CD4-positive, alpha-beta T cell treated with Interleukin-4 for 4 hours (primary cell): ENCODE data around the gene FGF7.
"Not testable (repeated sequence)": the region's sequence is repeated elsewhere in the genome, so short reads cannot be mapped to it uniquely, and the experiment has no call there.

Source experiments
- DNase-seq: peaks from one replicate; pipeline ENCODE4 v3.0.0-alpha.2; 2020

The FGF7 gene

GRCh38 chr15:49495993-49496753 is 73.1 kb downstream of the FGF7 start:
- DNase-seq, result no peak

DNA sequence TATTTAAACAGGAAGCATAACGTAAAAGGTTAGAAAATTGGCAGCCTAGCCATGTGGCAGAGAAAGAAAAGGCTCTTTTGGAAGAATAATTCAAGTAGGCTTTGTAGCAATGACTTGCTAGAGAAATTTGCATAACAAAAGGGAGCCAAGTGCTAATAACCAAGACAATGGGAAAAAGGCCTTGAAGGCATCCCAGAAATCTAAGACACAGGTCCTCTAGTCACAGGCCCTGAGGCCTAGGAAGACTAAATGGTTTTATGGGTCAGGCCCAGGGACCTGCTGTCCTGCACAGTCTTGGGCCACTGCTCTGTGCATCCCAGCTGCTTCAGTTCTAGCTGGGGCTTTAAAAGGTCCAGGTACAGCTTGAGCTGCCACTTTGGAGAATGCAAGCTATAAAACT is 78.5 kb downstream of the FGF7 start:
- no peak for DNase-seq

DNA sequence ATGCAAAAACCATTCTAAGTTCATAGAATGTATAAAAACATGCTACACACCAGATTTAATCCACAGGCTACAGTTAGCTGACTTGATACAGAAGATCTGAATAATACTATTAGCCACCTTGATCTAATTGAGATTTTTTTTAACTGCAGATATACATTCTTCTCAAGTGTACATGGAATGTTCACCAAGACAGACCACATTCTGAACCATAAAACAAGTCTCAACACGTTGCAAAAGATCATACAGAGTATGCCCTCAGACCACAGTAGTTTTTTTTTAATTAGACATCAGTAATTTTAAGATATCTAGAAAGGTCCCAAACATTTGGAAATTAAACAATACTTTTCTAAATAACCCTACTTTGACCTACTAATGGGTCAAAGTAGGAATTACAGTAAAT is 83.3 kb downstream of the FGF7 start:
- DNase-seq, result no peak

DNA sequence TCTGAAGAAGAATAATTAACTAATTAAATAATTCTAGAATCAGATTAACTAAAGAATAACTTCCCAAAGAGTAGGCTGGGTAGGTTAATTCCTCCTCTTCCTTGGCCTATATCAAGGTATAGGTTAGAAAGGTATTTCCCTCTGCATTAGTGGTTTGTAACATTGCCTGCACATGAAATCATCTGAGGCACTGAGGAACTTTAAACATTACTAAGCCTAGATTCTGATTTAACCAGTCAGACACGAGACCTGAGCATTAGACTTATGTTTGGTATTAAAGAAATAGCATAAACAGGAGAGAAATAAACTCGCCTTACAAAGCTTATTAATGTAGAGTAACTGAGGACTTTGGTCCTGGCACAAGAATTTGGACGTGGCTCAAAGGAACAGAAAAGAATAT is 84.2 kb downstream of the FGF7 start:
- no peak for DNase-seq

- DNase-seq, result not testable (repeated sequence)
These were observed 89.7 kb downstream of the FGF7 start for GRCh38 chr15:49512739-49513138.

- no peak for DNase-seq
These were observed 98.8 kb downstream of the FGF7 start for GRCh38 chr15:49521802-49522201.

GRCh38 chr15:49528289-49528688 is 105.2 kb downstream of the FGF7 start:
- no peak for DNase-seq

DNA sequence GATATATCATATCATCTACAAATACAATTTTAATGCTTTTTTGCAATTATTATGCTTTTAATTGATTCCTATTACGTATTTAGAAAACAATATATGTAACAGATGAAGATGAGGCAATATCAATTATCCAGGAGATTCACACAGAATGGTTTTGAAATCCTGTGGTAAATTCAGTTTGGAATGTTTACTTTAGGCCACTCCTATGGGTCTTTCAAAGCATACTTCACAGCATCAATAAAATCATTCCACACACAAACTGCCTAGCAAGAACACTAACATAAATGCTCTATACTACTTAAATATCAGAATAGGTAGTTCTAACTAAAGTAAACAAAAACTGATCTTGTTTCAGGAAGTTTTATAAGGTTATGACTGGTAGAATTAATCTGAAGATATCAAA is 107.0 kb downstream of the FGF7 start:
- DNase-seq, result no peak
